H9 (cell line): Measurements from ENCODE around the gene PLIN4. TPM values are rescaled to one million over a fixed set of nuclear protein-coding genes. Genes with fewer than 3 reads are reported as not detected.

ENCODE experiments used
- DNase-seq: peaks from one replicate; pipeline ENCODE4 v3.0.0-alpha.2; 2017
- H2AFZ ChIP-seq: one replicate; pipeline ENCODE4 v1.6.1; 2013; ENCODE audit warnings: mild to moderate bottlenecking, low read length, control low read depth, moderate library complexity
- H2AK5ac ChIP-seq: 2 replicates; pipeline ENCODE4 v1.6.1; 2013; ENCODE audit warnings: low read length, control low read depth, mixed read lengths; ENCODE audit not compliant: insufficient read length
- H2BK120ac ChIP-seq: one replicate; pipeline ENCODE4 v1.6.1; 2013; ENCODE audit warnings: low read depth, mild to moderate bottlenecking, low read length, control low read depth, inconsistent platforms; ENCODE audit not compliant: poor library complexity, severe bottlenecking
- H2BK12ac ChIP-seq: 2 replicates; pipeline ENCODE4 v1.6.1; 2013; ENCODE audit warnings: low read length, control low read depth, mixed read lengths, low read depth; ENCODE audit not compliant: insufficient read length
- H2BK15ac ChIP-seq: 2 replicates; pipeline ENCODE4 v1.6.1; 2013; ENCODE audit warnings: low read depth, low read length, control low read depth
- H2BK20ac ChIP-seq: one replicate; pipeline ENCODE4 v1.6.1; 2013; ENCODE audit warnings: low read depth, mild to moderate bottlenecking, low read length, control low read depth, inconsistent platforms; ENCODE audit not compliant: poor library complexity, severe bottlenecking
- H2BK5ac ChIP-seq: 2 replicates; pipeline ENCODE4 v1.6.1; 2013; ENCODE audit warnings: low read length, control low read depth, mixed read lengths; ENCODE audit not compliant: insufficient read length
- H3K14ac ChIP-seq: 2 replicates; pipeline ENCODE4 v1.6.1; 2013; ENCODE audit warnings: low read length, control low read depth; ENCODE audit not compliant: insufficient read depth
- H3K18ac ChIP-seq: 2 replicates; pipeline ENCODE4 v1.6.1; 2013; ENCODE audit warnings: low read depth, mild to moderate bottlenecking, mixed read lengths, low read length, control low read depth; ENCODE audit not compliant: insufficient read length
- H3K23ac ChIP-seq: 2 replicates; pipeline ENCODE4 v1.6.1; 2013; ENCODE audit warnings: low read length, control low read depth, mixed read lengths, low read depth; ENCODE audit not compliant: insufficient read length
- H3K23me2 ChIP-seq: 2 replicates; pipeline ENCODE4 v1.6.1; 2013; ENCODE audit warnings: low read depth, mild to moderate bottlenecking, mixed read lengths, low read length, control low read depth; ENCODE audit not compliant: insufficient read length, poor library complexity, severe bottlenecking
- H3K27ac ChIP-seq: 2 replicates; pipeline ENCODE4 v1.5.1; 2013; ENCODE audit warnings: low read length, control low read depth, mixed read lengths, low read depth; ENCODE audit not compliant: insufficient read length
- H3K27me3 ChIP-seq: 2 replicates; pipeline ENCODE4 v1.6.1; 2013; ENCODE audit warnings: low read length, control low read depth, inconsistent platforms; ENCODE audit not compliant: insufficient read depth
- H3K4ac ChIP-seq: 2 replicates; pipeline ENCODE4 v1.6.1; 2013; ENCODE audit warnings: low read depth, mild to moderate bottlenecking, control low read depth, inconsistent platforms, low read length, moderate library complexity
- H3K4me1 ChIP-seq: 2 replicates; pipeline ENCODE4 v1.6.1; 2013; ENCODE audit warnings: low read length, control low read depth, inconsistent platforms; ENCODE audit not compliant: insufficient read depth
- H3K4me2 ChIP-seq: 2 replicates; pipeline ENCODE4 v1.6.1; 2013; ENCODE audit warnings: low read length, control low read depth, mixed read lengths; ENCODE audit not compliant: insufficient read length, insufficient read depth
- H3K56ac ChIP-seq: 2 replicates; pipeline ENCODE4 v1.6.1; 2013; ENCODE audit warnings: low read depth, mild to moderate bottlenecking, mixed read lengths, low read length, control low read depth; ENCODE audit not compliant: insufficient read length
- H3K79me1 ChIP-seq: 2 replicates; pipeline ENCODE4 v1.6.1; 2013; ENCODE audit warnings: low read depth, mild to moderate bottlenecking, moderate library complexity, low read length, control low read depth, inconsistent platforms; ENCODE audit not compliant: insufficient read depth, poor library complexity, severe bottlenecking
- H3K79me2 ChIP-seq: 2 replicates; pipeline ENCODE4 v1.6.1; 2013; ENCODE audit warnings: low read length, control low read depth, inconsistent platforms; ENCODE audit not compliant: insufficient read depth
- H3K9ac ChIP-seq: 2 replicates; pipeline ENCODE4 v1.6.1; 2013; ENCODE audit warnings: low read length, control low read depth, mixed read lengths; ENCODE audit not compliant: insufficient read length; ENCODE audit errors: extremely low read depth
- H3K9me3 ChIP-seq: one replicate; pipeline ENCODE4 v1.6.1; 2013; ENCODE audit warnings: low read depth, low read length, inconsistent platforms; ENCODE audit not compliant: control insufficient read depth
- H3T11ph ChIP-seq: one replicate; pipeline ENCODE4 v1.6.1; 2013; ENCODE audit warnings: mild to moderate bottlenecking, low read length, control low read depth, inconsistent platforms
- H4K20me1 ChIP-seq: one replicate; pipeline ENCODE4 v1.6.1; 2013; ENCODE audit not compliant: control insufficient read depth, insufficient read length, insufficient read depth
- H4K5ac ChIP-seq: 2 replicates; pipeline ENCODE4 v1.6.1; 2013; ENCODE audit warnings: low read depth, mild to moderate bottlenecking, mixed read lengths, low read length, control low read depth; ENCODE audit not compliant: insufficient read length
- H4K8ac ChIP-seq: replicated peaks from 2 replicates; pipeline ENCODE4 v1.6.1; 2013; ENCODE audit warnings: low read length, control low read depth, mixed read lengths, low read depth; ENCODE audit not compliant: insufficient read length
- H4K91ac ChIP-seq: 2 replicates; pipeline ENCODE4 v1.6.1; 2013; ENCODE audit warnings: low read depth, mild to moderate bottlenecking, moderate library complexity, mixed read lengths, low read length, control low read depth; ENCODE audit not compliant: insufficient read length
- H3K27ac Mint-ChIP-seq, 3 experiments: 2 replicates in 2 of 3; 3 replicates in 1 of 3; pipeline ENCODE4 v1.8.0; 2020 to 2021; ENCODE audit warnings: mixed read lengths in 3 of 3, mild to moderate bottlenecking in 1 of 3, moderate library complexity in 1 of 3
- H3K27me3 Mint-ChIP-seq: 2 replicates; pipeline ENCODE4 v1.8.0; 2021; ENCODE audit warnings: low read depth, mild to moderate bottlenecking, moderate library complexity, mixed read lengths
- H3K36me3 Mint-ChIP-seq, 3 experiments: 2 replicates in 2 of 3; 3 replicates in 1 of 3; pipeline ENCODE4 v1.8.0; 2020 to 2021; ENCODE audit warnings: low read depth in 3 of 3, mixed read lengths in 3 of 3; ENCODE audit not compliant: insufficient read depth in 1 of 3
- H3K4me1 Mint-ChIP-seq, 2 experiments: 2 replicates each; pipeline ENCODE4 v1.8.0; 2020; ENCODE audit warnings: mixed read lengths in 2 of 2
- H3K4me3 Mint-ChIP-seq, 2 experiments: 2 replicates in 1 of 2; 3 replicates in 1 of 2; pipeline ENCODE4 v1.8.0; 2020 to 2021; ENCODE audit warnings: mild to moderate bottlenecking in 2 of 2, mixed read lengths in 2 of 2, moderate library complexity in 1 of 2
- H3K9me3 Mint-ChIP-seq, 2 experiments: 2 replicates in 1 of 2; 3 replicates in 1 of 2; pipeline ENCODE4 v1.8.0; 2020; ENCODE audit warnings: mild to moderate bottlenecking in 2 of 2, mixed read lengths in 2 of 2, moderate library complexity in 1 of 2
- CTCF ChIP-seq: fragments of 200-600 bp; sonication (generic); conservative IDR thresholded peaks from 3 replicates; pipeline ENCODE4 v1.8.0; 2021; ENCODE audit warnings: antibody characterized with exemption, mild to moderate bottlenecking
- WGBS: extraction: QIAGEN DNeasy Blood & Tissue Kit; methylation state at CpG from one replicate; pipeline ENCODE4 v1.1.7; 2013; ENCODE audit warnings: missing lambda C conversion rate, low lambda C conversion rate, mixed read lengths; ENCODE audit not compliant: insufficient read length; ENCODE audit errors: extremely low coverage; 5-methylcytosine and 5-hydroxymethylcytosine counted together
- total RNA-seq: library from RNA; stranded (reverse); gene quantifications from 2 replicates; pipeline ENCODE4 v1.2.1, GENCODE V29; 2021

The PLIN4 gene
- total RNA-seq, 1 experiment from 2014 or later, result 1.1 TPM

- Histone ChIP-seq H4K20me1 (peaks cover 3% of the 10 kb centered on the region), H3K18ac (no peak overlapping the region), H3T11ph (no peak overlapping the region), H3K79me2 (no peaks in the 10 kb centered on the region), H3K4me1 (no peaks in the 10 kb centered on the region), H2BK120ac (no peak overlapping the region), H3K9me3 (no peaks in the 10 kb centered on the region), H4K91ac (no peak overlapping the region), H3K27ac (no peak overlapping the region), H3K27me3 (no peaks in the 10 kb centered on the region), H2AFZ (no peak overlapping the region), H3K4me2 (no peak overlapping the region), H4K8ac (no peak overlapping the region), H3K79me1 (no peaks in the 10 kb centered on the region), H3K14ac (no peak overlapping the region), H2BK20ac (no peak overlapping the region), H2AK5ac (no peak overlapping the region), H2BK5ac (no peak overlapping the region), H3K9ac (no peak overlapping the region), H3K23me2 (no peaks in the 10 kb centered on the region), H2BK15ac (no peak overlapping the region), H3K4ac (no peak overlapping the region), H2BK12ac (no peak overlapping the region), H3K23ac (no peak overlapping the region), H3K56ac (no peak overlapping the region), H4K5ac (no peak overlapping the region)
- H3K27me3 Mint-ChIP-seq, result no peaks in the 10 kb centered on the region
- no peak overlapping the region for H3K27ac Mint-ChIP-seq
- no peak for TF ChIP-seq CTCF
- H3K36me3 Mint-ChIP-seq, result peaks cover 18 to 48% (median 43%) of the 10 kb centered on the region in 3 experiments; a peak in 6 of 7 replicates
- no CpG with 5 or more reads among the region's 18 CpGs for WGBS
- no peaks in the 10 kb centered on the region for H3K4me1 Mint-ChIP-seq
- H3K4me3 Mint-ChIP-seq, result no peak overlapping the region
- H3K9me3 Mint-ChIP-seq, result no peaks in the 10 kb centered on the region
- DNase-seq, result no peak
Measured at GRCh38 chr19:4496304-4496703, 22.0 kb downstream of the PLIN4 start.
